T-helper 22 cell (primary cell): ENCODE results near the gene CLPTM1.

Experiments used
- DNase-seq: peaks from one replicate; pipeline ENCODE4 v3.0.0-alpha.2; 2020; ENCODE audit warnings: low read depth

Gene CLPTM1

DNA sequence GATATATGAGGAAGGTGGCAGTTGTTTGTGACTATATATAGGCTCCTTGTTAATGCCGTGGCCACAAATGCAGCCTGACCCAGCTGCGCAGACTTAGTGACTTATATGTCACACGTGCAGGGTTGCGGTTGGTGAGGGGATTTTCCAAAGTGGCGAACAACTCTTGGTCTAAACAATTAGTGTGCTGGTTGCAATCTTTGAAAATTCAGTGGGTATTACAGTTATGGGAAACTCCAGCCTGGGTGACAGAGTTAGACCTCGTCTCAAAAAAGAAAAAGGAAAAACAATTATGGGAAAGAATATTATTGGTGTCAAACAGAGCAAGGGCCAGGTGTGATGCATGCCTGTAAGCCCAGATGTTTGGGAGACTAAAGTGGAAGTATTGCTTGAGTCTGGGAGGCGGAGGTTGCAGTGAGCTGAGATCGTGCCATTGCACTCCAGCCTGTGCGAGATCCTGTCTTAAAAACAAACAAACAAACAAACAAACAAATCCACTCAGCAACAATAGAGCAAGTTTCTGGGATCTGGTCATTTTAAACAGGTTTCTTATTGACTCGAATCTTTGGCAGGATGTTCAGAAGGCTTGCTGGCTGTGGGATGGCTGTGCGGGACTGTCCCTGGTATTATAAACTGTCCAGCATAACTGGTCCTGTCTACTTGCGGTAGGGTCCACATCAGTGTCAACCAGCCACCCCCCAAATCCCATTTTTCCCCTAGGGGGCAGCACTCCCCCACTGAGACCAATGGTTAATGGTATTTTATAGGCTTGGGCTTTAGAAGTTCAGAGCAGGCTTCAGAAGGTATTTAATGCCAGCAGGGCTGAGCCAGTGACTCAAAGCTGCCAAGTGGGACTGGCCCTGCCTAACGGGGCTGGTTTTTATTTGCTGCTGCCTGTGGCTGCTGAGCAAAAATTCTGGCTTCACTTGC is 61.5 kb downstream of the CLPTM1 start:
- peak; percentile 87 for DNase-seq

DNA sequence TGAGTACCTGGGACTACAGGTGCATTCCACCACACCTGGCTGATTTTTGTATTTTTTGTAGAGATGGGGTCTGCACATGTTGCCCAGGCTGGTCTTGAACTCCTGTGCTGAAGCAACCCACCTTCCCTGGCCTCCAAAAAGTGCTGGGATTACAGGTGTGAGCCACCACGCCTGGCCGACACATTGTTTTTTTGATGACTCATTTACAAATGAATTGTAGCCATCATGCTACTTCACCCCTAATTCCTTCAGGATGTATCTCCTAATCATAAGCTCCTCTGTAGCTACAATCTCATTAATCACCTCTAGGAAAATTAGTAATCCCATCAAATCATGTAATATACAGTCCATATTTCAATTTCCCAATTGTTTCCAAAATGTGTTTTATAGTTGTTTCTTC is 64.0 kb downstream of the CLPTM1 start:
- DNase-seq = no peak

DNA sequence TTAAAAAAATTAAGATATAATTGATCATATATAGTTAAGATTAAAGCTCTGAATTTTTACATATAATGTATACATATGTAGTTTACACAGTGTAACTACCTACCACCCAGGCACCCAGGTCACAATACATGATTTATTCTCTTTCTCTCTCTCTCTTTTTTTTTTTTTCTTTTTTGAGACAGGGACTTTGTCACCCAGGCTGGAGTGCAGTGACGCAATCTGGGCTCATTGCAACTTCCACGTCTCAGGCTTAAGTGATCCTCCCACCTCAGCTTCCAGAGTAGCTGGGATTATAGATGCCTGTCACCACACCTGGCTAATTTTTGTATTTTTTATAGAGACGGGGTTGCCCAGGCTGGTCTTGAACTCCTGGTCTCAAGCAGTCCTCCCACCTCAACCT is 64.9 kb downstream of the CLPTM1 start:
- DNase-seq = no peak

DNA sequence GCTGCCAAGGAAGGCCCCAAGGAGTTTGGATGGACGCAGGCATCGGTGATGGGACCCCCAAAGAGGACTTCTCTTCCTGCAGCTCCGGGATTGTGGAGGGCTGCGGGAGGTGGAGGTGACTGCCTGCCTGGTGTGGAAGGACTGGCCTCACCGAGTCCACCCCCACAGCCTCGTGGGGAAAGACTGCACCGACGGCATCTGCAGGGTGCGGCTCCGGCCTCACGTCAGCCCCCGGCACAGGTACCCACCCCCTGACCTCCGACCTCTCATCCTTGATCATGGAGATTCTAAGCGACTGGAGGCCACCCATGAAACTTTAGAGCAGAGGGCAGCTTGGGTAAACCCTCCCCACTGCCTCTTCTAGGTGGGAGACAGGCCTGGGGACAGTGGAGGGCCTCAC is 66.8 kb downstream of the CLPTM1 start:
- DNase-seq = no peak

DNA sequence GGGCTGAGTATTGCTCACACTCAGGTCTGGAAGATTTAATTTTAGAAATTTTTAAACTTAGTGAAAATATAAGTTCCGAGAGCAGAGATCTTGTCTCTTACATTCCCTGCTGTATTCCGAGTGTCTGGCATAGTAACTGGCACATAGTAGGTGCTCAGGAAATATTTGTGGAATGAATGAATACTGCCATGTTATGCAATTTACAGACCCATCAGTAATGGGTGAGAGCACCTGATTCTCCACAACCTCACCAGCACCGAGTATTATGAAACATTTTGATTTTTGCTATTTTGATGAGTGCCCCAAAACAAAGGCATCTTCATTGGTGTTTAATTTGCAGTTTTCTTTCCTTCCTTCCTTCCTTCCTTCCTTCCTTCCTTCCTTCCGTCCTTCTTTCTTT is 67.9 kb downstream of the CLPTM1 start:
- DNase-seq = no peak

DNA sequence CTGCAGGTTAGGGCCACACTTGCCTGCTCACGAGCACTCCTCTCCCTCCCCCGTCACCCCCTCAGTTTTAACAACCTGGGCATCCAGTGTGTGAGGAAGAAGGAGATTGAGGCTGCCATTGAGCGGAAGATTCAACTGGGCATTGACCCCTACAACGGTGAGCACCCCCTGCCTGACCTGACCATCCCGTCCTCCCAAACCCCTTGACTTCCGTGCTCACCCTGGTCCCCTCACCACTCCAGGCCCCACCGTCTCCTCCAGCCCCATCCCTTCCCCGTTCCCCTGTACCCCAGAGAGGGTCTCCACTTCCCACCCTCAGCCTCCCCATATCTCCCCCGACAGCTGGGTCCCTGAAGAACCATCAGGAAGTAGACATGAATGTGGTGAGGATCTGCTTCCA is 70.1 kb downstream of the CLPTM1 start:
- no peak for DNase-seq

DNA sequence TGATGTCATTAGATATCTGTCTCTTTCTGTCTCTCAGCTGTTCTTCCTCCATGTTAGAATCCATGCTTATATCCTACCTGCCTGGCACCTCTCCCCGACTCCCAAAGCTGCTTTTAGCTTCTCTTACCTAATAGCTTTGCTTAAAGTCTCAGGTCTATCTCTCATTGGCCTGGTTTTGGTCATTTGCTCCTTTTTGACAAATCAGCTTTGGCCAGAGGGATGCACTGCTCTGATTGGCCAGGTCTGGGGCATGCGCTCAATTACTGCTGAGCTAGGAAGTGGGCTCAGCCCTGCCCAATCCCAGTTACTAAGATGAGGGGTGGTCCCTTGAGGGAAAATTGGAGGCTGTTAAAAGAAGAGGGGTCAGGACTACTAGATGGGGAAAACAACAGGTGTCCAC is 72.2 kb downstream of the CLPTM1 start:
- DNase-seq = no peak

DNA sequence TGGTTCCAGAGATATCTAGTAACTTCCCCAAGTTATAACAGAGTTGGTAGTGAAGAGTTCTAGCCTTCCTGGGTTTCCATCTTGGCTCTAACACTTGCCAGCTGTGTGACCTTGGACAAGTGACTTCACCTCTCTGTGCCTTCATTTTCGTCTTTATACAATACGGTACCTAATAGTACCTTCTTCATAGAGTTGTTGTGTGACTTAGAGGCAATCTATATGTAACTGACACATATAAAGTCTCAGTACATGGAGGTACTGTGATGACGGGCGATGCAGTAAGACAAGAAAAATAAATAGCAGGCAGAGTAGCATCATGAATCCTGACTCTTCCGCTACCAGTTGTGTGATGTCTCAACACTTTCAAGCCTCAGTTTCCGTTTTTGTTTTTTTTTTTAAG is 75.6 kb downstream of the CLPTM1 start:
- DNase-seq = no peak

DNA sequence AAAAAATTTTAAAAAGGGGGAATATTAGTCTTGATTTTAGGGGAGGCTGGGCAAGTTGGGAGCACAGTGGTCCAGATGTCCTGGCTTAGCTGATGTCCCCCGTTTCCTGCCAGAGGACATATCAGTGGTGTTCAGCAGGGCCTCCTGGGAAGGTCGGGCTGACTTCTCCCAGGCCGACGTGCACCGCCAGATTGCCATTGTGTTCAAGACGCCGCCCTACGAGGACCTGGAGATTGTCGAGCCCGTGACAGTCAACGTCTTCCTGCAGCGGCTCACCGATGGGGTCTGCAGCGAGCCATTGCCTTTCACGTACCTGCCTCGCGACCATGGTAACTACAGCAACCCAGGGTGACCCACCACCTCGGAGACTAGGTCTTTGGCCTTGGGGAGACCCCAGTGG is 77.2 kb downstream of the CLPTM1 start:
- no peak for DNase-seq

DNA sequence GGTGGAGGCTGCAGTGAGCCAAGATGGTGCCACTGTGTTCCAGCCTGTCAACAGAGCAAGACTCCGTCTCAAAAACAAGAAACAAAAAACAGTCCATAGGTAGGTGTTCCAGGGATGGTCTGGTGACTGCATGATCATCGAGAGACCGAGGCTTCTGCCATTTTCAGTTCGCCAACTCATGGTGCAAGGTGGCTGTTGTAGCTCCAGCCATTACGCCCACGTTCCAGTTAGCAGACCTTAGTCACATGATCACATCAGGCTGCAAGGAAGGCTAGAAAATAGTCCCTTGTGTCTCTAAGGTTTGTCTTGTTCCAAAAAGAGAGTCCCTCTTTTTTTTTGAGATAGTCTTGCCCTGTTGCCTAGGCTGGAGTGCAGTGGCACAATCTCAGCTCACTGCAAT is 80.6 kb downstream of the CLPTM1 start:
- DNase-seq = no peak

DNA sequence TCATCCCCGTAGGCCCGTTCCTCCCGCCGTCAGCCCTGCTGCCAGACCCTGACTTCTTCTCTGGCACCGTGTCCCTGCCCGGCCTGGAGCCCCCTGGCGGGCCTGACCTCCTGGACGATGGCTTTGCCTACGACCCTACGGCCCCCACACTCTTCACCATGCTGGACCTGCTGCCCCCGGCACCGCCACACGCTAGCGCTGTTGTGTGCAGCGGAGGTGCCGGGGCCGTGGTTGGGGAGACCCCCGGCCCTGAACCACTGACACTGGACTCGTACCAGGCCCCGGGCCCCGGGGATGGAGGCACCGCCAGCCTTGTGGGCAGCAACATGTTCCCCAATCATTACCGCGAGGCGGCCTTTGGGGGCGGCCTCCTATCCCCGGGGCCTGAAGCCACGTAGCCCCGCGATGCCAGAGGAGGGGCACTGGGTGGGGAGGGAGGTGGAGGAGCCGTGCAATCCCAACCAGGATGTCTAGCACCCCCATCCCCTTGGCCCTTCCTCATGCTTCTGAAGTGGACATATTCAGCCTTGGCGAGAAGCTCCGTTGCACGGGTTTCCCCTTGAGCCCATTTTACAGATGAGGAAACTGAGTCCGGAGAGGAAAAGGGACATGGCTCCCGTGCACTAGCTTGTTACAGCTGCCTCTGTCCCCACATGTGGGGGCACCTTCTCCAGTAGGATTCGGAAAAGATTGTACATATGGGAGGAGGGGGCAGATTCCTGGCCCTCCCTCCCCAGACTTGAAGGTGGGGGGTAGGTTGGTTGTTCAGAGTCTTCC is 82.4 kb downstream of the CLPTM1 start:
- DNase-seq = no peak

DNA sequence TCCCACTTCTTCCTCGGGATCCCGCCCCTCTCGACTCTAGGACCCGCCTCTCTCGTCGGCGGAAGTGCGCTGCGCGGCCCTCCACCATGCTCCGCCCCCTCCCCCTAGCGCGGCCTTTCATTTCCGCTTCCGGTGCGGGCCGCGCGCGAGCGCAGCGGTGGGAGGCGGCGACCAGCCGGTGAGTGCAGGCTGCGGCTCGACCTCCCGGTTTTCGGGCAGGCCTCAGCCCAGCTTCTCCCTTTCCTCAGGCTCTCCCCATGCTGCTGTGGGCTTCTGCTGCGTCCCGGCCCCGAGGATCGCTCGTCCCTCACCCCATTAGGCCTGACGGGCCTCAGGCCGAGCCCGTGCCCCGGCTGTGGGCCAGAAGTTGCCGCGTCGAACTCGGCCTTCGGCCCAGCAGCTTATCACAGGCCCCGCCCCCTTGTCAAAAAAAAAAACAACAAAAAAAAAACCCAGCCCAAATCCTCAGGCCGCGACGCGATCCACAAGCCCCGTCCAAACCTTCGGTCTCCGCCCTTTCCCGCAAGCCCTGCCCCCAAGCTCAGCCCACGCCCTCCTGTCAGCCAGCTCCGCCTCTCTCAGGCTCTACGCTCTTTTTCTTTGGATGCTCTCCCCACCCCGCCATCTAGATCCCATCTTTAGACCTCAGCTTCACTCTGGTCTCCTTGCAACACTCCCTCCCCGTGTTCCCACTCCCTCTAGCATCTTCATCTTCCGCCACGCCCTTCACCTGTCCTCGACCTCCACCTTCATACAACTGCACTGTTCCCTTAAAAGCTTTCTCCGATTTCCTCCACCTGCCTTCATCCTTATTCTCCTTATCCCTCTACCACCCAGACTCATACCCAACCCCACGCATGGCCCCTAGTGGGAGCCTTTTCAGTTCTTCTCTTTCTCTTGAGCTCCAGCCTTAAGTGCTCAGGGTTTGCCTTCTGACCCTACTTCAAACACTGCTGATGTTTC is 84.0 kb downstream of the CLPTM1 start, which contains the start of gene CLASRP:
Gene CLASRP, plus strand, starts transcription at position 115 of the 963 bp plus-strand sequence. CDS start 1,168 bp downstream, outside the sequence.
- DNase-seq = peak; percentile 78

DNA sequence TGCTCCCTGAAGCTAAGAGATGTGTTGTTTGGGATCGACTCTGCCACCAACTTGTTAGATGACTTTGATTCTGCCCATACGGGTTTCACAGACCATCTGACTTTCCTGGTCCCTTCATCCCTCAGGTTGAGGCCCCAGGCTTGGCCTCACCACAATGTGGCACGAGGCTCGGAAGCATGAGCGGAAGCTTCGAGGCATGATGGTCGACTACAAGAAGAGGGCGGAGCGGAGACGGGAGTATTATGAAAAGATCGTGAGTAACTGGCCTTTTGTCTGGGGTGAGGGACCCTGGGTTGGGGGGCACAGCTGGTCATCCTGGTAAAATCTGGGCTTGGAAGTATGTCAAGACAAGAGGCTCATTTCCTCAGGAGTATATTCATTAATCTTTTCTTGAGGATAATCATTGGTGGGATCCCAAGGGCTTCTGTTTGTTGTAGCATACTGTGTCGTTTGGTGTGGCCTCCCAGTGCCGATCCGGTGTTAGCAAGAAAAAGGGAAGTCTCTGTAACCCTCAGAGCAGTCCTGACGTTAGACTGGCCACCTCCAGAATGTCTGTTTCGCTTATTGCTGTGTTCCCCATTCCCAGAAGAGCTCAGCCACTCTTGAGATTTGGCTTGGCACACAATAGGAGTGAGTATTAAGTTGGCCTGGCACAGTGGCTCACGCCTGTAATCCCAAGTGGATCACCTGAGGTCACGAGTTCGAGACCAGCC is 85.0 kb downstream of the CLPTM1 start:
- DNase-seq = no peak

DNA sequence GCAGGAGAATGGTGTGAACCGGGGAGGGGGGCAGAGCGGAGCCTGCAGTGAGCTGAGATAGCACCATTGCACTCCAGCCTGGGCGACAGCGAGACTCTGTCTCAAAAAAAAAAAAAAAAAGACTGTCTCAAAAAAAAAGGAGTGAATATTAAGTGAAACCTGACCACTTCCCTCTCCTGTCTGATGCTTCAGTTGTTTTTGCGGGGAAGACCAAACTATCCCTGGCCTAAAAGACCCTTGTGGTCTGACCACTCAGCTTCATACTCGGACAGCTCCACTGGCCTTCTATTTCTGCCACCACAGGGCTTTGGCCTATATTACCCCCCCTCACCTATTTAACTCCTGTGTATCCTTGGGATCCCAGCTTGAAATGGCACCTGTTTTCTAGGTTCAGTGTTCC is 85.9 kb downstream of the CLPTM1 start:
- no peak for DNase-seq
